Ovary (tissue), 3 donors: ENCODE results near the gene TSPO.

Experiments
- CTCF ChIP-seq, 3 donors: fragments of 450-650 bp in 2 of 3; fragments of 200-600 bp in 1 of 3; IDR thresholded peaks; one replicate each; pipeline versions ENCODE4 v1.5.1 to v1.8.0; 2016 to 2022; ENCODE audit warnings: antibody characterized with exemption in 3 of 3, mild to moderate bottlenecking in 1 of 3
- EP300 ChIP-seq: sonication (generic); formaldehyde crosslinking; IDR thresholded peaks from one replicate; pipeline ENCODE4 v1.6.1; 2017; ENCODE audit warnings: antibody characterized with exemption
- POLR2A ChIP-seq: fragments of 450-650 bp; IDR thresholded peaks from one replicate; pipeline ENCODE4 v1.6.1; 2017; ENCODE audit warnings: antibody characterized with exemption, mild to moderate bottlenecking, moderate library complexity
- donor health status: DM: no; HTN: no; CAD: no.

GRCh38 chr22:43200031-43200430 is 48.7 kb downstream of the TSPO start:
- no peak for TF ChIP-seq CTCF (IDR thresholded peaks at IDR 0.05)
- no peak for TF ChIP-seq POLR2A
- no peak for TF ChIP-seq EP300
